Skeletal muscle satellite cell (primary cell): ENCODE data around the gene DLX3.

Experiments used
- H3K27me3 ChIP-seq: 2 replicates; pipeline ENCODE4 v1.7.0; 2013; ENCODE audit warnings: low read length; ENCODE audit not compliant: control insufficient read depth, insufficient read depth
- H3K36me3 ChIP-seq: 2 replicates; pipeline ENCODE4 v1.7.0; 2013; ENCODE audit warnings: mild to moderate bottlenecking, control low read depth, low read length; ENCODE audit not compliant: insufficient read depth
- H3K4me1 ChIP-seq: 2 replicates; pipeline ENCODE4 v1.7.0; 2013; ENCODE audit warnings: low read length; ENCODE audit not compliant: control insufficient read depth, insufficient read depth
- H3K4me2 ChIP-seq: 2 replicates; pipeline ENCODE4 v1.7.0; 2013; ENCODE audit warnings: mild to moderate bottlenecking, low read length
- H3K4me3 ChIP-seq: 2 replicates; pipeline ENCODE4 v1.7.0; 2013; ENCODE audit warnings: low read length
- H3K9ac ChIP-seq: 2 replicates; pipeline ENCODE4 v1.7.0; 2013; ENCODE audit warnings: mild to moderate bottlenecking, low read depth, low read length, moderate library complexity
- H3K9me3 ChIP-seq: replicated peaks from 2 replicates; pipeline ENCODE4 v1.7.0; 2013; ENCODE audit warnings: mild to moderate bottlenecking, control low read depth, low read length

The DLX3 gene

GRCh38 chr17:49990331-49990730 is 4.7 kb downstream of the DLX3 start:
- Histone ChIP-seq H3K9me3 (no peaks in the 10 kb centered on the region), H3K36me3 (no peaks in the 10 kb centered on the region), H3K27me3 (peaks cover 35% of the 10 kb centered on the region), H3K4me1 (peaks cover 37% of the 10 kb centered on the region), H3K4me2 (no peak overlapping the region), H3K4me3 (no peak overlapping the region), H3K9ac (no peak overlapping the region)

- Histone ChIP-seq H3K36me3 (no peaks in the 10 kb centered on the region), H3K4me2 (no peak overlapping the region), H3K4me3 (no peak overlapping the region), H3K9me3 (no peaks in the 10 kb centered on the region), H3K9ac (no peak overlapping the region), H3K4me1 (peaks cover 35% of the 10 kb centered on the region), H3K27me3 (peaks cover 31% of the 10 kb centered on the region)
Measured at GRCh38 chr17:49989518-49989880, 5.5 kb downstream of the DLX3 start.

- Histone ChIP-seq H3K9ac (peak overlapping the region; percentile 48), H3K4me3 (peak overlapping the region; percentile 12), H3K27me3 (peaks cover 17% of the 10 kb centered on the region), H3K4me2 (peak overlapping the region; percentile 64), H3K36me3 (no peaks in the 10 kb centered on the region), H3K4me1 (peaks cover 32% of the 10 kb centered on the region), H3K9me3 (no peaks in the 10 kb centered on the region)
Measured at GRCh38 chr17:49987681-49988441, 7.2 kb downstream of the DLX3 start.

GRCh38 chr17:49987290-49987585 is 7.8 kb downstream of the DLX3 start:
- Histone ChIP-seq H3K36me3 (no peaks in the 10 kb centered on the region), H3K4me1 (peaks cover 32% of the 10 kb centered on the region), H3K9me3 (no peaks in the 10 kb centered on the region), H3K4me2 (peak overlapping the region; percentile 64), H3K27me3 (peaks cover 17% of the 10 kb centered on the region), H3K4me3 (no peak overlapping the region), H3K9ac (no peak overlapping the region)

GRCh38 chr17:49986396-49987289 is 8.4 kb downstream of the DLX3 start:
- H3K27me3 ChIP-seq: peaks cover 19% of the 10 kb centered on the region
- no peak overlapping the region for H3K4me3 ChIP-seq
- H3K9ac ChIP-seq: no peak overlapping the region
- no peak overlapping the region for H3K4me2 ChIP-seq
- no peaks in the 10 kb centered on the region for H3K36me3 ChIP-seq
- H3K9me3 ChIP-seq: no peaks in the 10 kb centered on the region
- peaks cover 32% of the 10 kb centered on the region for H3K4me1 ChIP-seq

GRCh38 chr17:49985310-49985990 is 9.6 kb downstream of the DLX3 start:
- Histone ChIP-seq H3K4me1 (peaks cover 32% of the 10 kb centered on the region), H3K9me3 (no peaks in the 10 kb centered on the region), H3K27me3 (peaks cover 23% of the 10 kb centered on the region), H3K9ac (no peak overlapping the region), H3K36me3 (no peaks in the 10 kb centered on the region), H3K4me2 (no peak overlapping the region), H3K4me3 (no peak overlapping the region)

- Histone ChIP-seq H3K4me3 (no peak overlapping the region), H3K27me3 (peaks cover 26% of the 10 kb centered on the region), H3K9ac (no peak overlapping the region), H3K9me3 (no peaks in the 10 kb centered on the region), H3K4me1 (peaks cover 32% of the 10 kb centered on the region), H3K4me2 (no peak overlapping the region), H3K36me3 (no peaks in the 10 kb centered on the region)
Measured at GRCh38 chr17:49984776-49985175, 10.2 kb downstream of the DLX3 start.

GRCh38 chr17:49984283-49984682 is 10.7 kb downstream of the DLX3 start:
- Histone ChIP-seq H3K4me2 (no peak overlapping the region), H3K27me3 (peaks cover 31% of the 10 kb centered on the region)

GRCh38 chr17:49980703-49981197 is 14.3 kb downstream of the DLX3 start:
- Histone ChIP-seq H3K9ac (no peak overlapping the region), H3K9me3 (no peaks in the 10 kb centered on the region), H3K4me1 (peaks cover 15% of the 10 kb centered on the region), H3K36me3 (no peaks in the 10 kb centered on the region), H3K4me2 (no peak overlapping the region), H3K27me3 (peaks cover 44% of the 10 kb centered on the region), H3K4me3 (no peak overlapping the region)

More at GRCh38 chr17:49984283-49984682, 10.7 kb downstream of the DLX3 start:
- H3K36me3 ChIP-seq: no peaks in the 10 kb centered on the region
- no peak overlapping the region for H3K4me3 ChIP-seq
- H3K9ac ChIP-seq: no peak overlapping the region
- no peaks in the 10 kb centered on the region for H3K9me3 ChIP-seq
- H3K4me1 ChIP-seq: peaks cover 32% of the 10 kb centered on the region

GRCh38 chr17:49979748-49980479 is 15.1 kb downstream of the DLX3 start:
- no peak overlapping the region for H3K9ac ChIP-seq
- H3K4me2 ChIP-seq: no peak overlapping the region
- H3K27me3 ChIP-seq: peaks cover 52% of the 10 kb centered on the region
- H3K36me3 ChIP-seq: no peaks in the 10 kb centered on the region
- peaks cover 13% of the 10 kb centered on the region for H3K4me1 ChIP-seq
- H3K4me3 ChIP-seq: no peak overlapping the region
- H3K9me3 ChIP-seq: no peaks in the 10 kb centered on the region

- H3K4me1 ChIP-seq: peaks cover 10% of the 10 kb centered on the region
- H3K9me3 ChIP-seq: no peaks in the 10 kb centered on the region
- no peaks in the 10 kb centered on the region for H3K36me3 ChIP-seq
- no peak overlapping the region for H3K4me3 ChIP-seq
- H3K4me2 ChIP-seq: no peak overlapping the region
- H3K9ac ChIP-seq: no peak overlapping the region
- peaks cover 66% of the 10 kb centered on the region for H3K27me3 ChIP-seq
Measured at GRCh38 chr17:49978501-49978900, 16.5 kb downstream of the DLX3 start.
